Measurements from ENCODE around the gene CENPI.
"Not testable (repeated sequence)": the region's sequence is repeated elsewhere in the genome, so short reads cannot be mapped to it uniquely, and the experiment has no call there.

The CENPI gene

GRCh38 chrX:101097546-101098453, at the start of gene CENPI:
Gene CENPI (plus strand): TSS chrX:101098204. CDS start chrX:101101071, 2,867 bp downstream.
- peak; percentile 92 to 93 for DNase-seq

GRCh38 chrX:101051153-101051548, 46.9 kb upstream of the CENPI start:
- no peak for DNase-seq

- DNase-seq: peak; percentile 43 to 49
Measured at GRCh38 chrX:101051549-101052302, 46.3 kb upstream of the CENPI start, which contains the start of gene TRMT2B. Gene TRMT2B (minus strand): TSS chrX:101052111. CDS start chrX:101042289, 9,822 bp downstream.

- not testable (repeated sequence) for DNase-seq
Measured at GRCh38 chrX:101056551-101056950, 41.5 kb upstream of the CENPI start.

GRCh38 chrX:101057093-101057714, 40.8 kb upstream of the CENPI start:
- no peak for DNase-seq

GRCh38 chrX:101062176-101062575, 35.8 kb upstream of the CENPI start:
- no peak for DNase-seq

GRCh38 chrX:101071582-101071981, 26.4 kb upstream of the CENPI start:
- no peak for DNase-seq

GRCh38 chrX:101078716-101079598, 19.0 kb upstream of the CENPI start, which contains the start of gene TMEM35A:
Gene TMEM35A (plus strand): TSS chrX:101078879. CDS start chrX:101079003, 124 bp downstream.
- DNase-seq: no peak

GRCh38 chrX:101079736-101080270, 18.2 kb upstream of the CENPI start:
- no peak for DNase-seq

- no peak for DNase-seq
Measured at GRCh38 chrX:101080326-101081124, 17.5 kb upstream of the CENPI start.

GRCh38 chrX:101081231-101081630, 16.8 kb upstream of the CENPI start:
- DNase-seq: no peak

- no peak for DNase-seq
Measured at GRCh38 chrX:101091817-101092216, 6.2 kb upstream of the CENPI start.

- no peak for DNase-seq
Measured at GRCh38 chrX:101108284-101108683, 10.3 kb downstream of the CENPI start.

- DNase-seq: no peak
Measured at GRCh38 chrX:101117701-101118100, 19.7 kb downstream of the CENPI start.

GRCh38 chrX:101136235-101136634, 38.2 kb downstream of the CENPI start:
- no peak for DNase-seq
